NCI-H510A (cell line): ENCODE measurements around the gene SIL1.
"Not testable (repeated sequence)": the region's sequence is repeated elsewhere in the genome, so short reads cannot be mapped to it uniquely, and the experiment has no call there.

ENCODE experiments used
- DNase-seq: peaks from one replicate; lab custom pipeline; 2025; lab: John Stamatoyannopoulos, UW

Gene SIL1

GRCh38 chr5:139023286-139023685, 174.9 kb downstream of the SIL1 start:
- no peak for DNase-seq

- no peak for DNase-seq
Measured at GRCh38 chr5:139022528-139022927, 175.6 kb downstream of the SIL1 start.

- DNase-seq = no peak
Measured at GRCh38 chr5:139021346-139021745, 176.8 kb downstream of the SIL1 start.

GRCh38 chr5:139019880-139020279, 178.3 kb downstream of the SIL1 start:
- no peak for DNase-seq

GRCh38 chr5:139019211-139019610, 179.0 kb downstream of the SIL1 start:
- no peak for DNase-seq

- no peak for DNase-seq
Measured at GRCh38 chr5:139017624-139018023, 180.5 kb downstream of the SIL1 start.

GRCh38 chr5:139016186-139016585, 182.0 kb downstream of the SIL1 start:
- no peak for DNase-seq

- no peak for DNase-seq
Measured at GRCh38 chr5:139014726-139015125, 183.4 kb downstream of the SIL1 start.

- DNase-seq = no peak
Measured at GRCh38 chr5:139012176-139012575, 186.0 kb downstream of the SIL1 start.

- not testable (repeated sequence) for DNase-seq
Measured at GRCh38 chr5:139011156-139011555, 187.0 kb downstream of the SIL1 start.

- DNase-seq = no peak
Measured at GRCh38 chr5:139004374-139005307, 193.5 kb downstream of the SIL1 start.

- DNase-seq = no peak
Measured at GRCh38 chr5:138999674-139000073, 198.5 kb downstream of the SIL1 start.

GRCh38 chr5:138998521-138998920, 199.6 kb downstream of the SIL1 start:
- DNase-seq = no peak

GRCh38 chr5:138996120-138996519, 202.0 kb downstream of the SIL1 start:
- DNase-seq = no peak

GRCh38 chr5:138990986-138991590, 207.1 kb downstream of the SIL1 start:
- no peak for DNase-seq

- DNase-seq = no peak
Measured at GRCh38 chr5:138989720-138990119, 208.4 kb downstream of the SIL1 start.

- DNase-seq = no peak
Measured at GRCh38 chr5:138986186-138986800, 211.9 kb downstream of the SIL1 start.

GRCh38 chr5:138985683-138986082, 212.5 kb downstream of the SIL1 start:
- DNase-seq = no peak

- no peak for DNase-seq
Measured at GRCh38 chr5:138985256-138985655, 212.9 kb downstream of the SIL1 start.

- DNase-seq = no peak
Measured at GRCh38 chr5:138983984-138984383, 214.2 kb downstream of the SIL1 start.

GRCh38 chr5:138981586-138981985, 216.6 kb downstream of the SIL1 start:
- DNase-seq = no peak

- no peak for DNase-seq
Measured at GRCh38 chr5:138981131-138981530, 217.0 kb downstream of the SIL1 start.

GRCh38 chr5:138980441-138980840, 217.7 kb downstream of the SIL1 start:
- no peak for DNase-seq
